ENCODE measurements around the gene TAAR9. TPM values are rescaled to one million over a fixed set of nuclear protein-coding genes. Genes with fewer than 3 reads are reported as not detected.

Gene TAAR9
- total RNA-seq, 1 experiment from 2014 or later: not detected

DNA sequence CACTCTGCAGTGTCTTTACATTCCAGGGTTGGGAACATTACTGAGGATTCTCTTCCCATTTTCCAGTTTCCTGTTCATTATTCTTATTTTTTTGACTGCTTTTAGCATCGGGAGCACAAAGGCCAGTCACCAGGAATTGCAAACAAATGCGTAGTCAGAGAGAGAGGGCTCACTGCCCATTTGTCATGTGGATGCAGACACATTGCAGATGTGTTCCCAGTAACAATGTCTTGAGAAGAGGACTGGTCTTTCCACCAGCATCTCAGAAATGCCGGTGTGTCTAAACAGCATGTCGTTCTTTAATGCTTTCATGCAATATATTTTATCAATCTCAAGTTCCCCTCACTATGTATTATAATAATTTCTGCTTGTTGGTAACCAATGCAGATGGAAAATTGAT, 31.1 kb downstream of the TAAR9 start (continued):
- TF ChIP-seq, protein P1, sequence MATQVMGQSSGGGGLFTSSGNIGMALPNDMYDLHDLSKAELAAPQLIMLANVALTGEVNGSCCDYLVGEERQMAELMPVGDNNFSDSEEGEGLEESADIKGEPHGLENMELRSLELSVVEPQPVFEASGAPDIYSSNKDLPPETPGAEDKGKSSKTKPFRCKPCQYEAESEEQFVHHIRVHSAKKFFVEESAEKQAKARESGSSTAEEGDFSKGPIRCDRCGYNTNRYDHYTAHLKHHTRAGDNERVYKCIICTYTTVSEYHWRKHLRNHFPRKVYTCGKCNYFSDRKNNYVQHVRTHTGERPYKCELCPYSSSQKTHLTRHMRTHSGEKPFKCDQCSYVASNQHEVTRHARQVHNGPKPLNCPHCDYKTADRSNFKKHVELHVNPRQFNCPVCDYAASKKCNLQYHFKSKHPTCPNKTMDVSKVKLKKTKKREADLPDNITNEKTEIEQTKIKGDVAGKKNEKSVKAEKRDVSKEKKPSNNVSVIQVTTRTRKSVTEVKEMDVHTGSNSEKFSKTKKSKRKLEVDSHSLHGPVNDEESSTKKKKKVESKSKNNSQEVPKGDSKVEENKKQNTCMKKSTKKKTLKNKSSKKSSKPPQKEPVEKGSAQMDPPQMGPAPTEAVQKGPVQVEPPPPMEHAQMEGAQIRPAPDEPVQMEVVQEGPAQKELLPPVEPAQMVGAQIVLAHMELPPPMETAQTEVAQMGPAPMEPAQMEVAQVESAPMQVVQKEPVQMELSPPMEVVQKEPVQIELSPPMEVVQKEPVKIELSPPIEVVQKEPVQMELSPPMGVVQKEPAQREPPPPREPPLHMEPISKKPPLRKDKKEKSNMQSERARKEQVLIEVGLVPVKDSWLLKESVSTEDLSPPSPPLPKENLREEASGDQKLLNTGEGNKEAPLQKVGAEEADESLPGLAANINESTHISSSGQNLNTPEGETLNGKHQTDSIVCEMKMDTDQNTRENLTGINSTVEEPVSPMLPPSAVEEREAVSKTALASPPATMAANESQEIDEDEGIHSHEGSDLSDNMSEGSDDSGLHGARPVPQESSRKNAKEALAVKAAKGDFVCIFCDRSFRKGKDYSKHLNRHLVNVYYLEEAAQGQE (IDR thresholded peaks at IDR 0.05; ENCODE audit: low read depth): no peak
- no peak for TF ChIP-seq EZH2 (IDR thresholded peaks at IDR 0.05)
- no peak for TF ChIP-seq EGR1 (IDR thresholded peaks at IDR 0.05; ENCODE audit: low read depth)
- TF ChIP-seq, protein P2, sequence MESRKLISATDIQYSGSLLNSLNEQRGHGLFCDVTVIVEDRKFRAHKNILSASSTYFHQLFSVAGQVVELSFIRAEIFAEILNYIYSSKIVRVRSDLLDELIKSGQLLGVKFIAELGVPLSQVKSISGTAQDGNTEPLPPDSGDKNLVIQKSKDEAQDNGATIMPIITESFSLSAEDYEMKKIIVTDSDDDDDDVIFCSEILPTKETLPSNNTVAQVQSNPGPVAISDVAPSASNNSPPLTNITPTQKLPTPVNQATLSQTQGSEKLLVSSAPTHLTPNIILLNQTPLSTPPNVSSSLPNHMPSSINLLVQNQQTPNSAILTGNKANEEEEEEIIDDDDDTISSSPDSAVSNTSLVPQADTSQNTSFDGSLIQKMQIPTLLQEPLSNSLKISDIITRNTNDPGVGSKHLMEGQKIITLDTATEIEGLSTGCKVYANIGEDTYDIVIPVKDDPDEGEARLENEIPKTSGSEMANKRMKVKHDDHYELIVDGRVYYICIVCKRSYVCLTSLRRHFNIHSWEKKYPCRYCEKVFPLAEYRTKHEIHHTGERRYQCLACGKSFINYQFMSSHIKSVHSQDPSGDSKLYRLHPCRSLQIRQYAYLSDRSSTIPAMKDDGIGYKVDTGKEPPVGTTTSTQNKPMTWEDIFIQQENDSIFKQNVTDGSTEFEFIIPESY (IDR thresholded peaks at IDR 0.05; ENCODE audit: extremely low read depth, insufficient replicate concordance, low read length): no peak
- no peak for TF ChIP-seq SIN3A (IDR thresholded peaks at IDR 0.05; ENCODE audit: low read depth)
- no peak for TF ChIP-seq POLR2AphosphoS5 (IDR thresholded peaks at IDR 0.05; ENCODE audit: low read depth, low read length)
- no peak for TF ChIP-seq RAD21 (IDR thresholded peaks at IDR 0.05; ENCODE audit: low read depth)
- no peak for TF ChIP-seq EZH2phosphoT487 (IDR thresholded peaks at IDR 0.05; ENCODE audit: borderline replicate concordance)

DNA sequence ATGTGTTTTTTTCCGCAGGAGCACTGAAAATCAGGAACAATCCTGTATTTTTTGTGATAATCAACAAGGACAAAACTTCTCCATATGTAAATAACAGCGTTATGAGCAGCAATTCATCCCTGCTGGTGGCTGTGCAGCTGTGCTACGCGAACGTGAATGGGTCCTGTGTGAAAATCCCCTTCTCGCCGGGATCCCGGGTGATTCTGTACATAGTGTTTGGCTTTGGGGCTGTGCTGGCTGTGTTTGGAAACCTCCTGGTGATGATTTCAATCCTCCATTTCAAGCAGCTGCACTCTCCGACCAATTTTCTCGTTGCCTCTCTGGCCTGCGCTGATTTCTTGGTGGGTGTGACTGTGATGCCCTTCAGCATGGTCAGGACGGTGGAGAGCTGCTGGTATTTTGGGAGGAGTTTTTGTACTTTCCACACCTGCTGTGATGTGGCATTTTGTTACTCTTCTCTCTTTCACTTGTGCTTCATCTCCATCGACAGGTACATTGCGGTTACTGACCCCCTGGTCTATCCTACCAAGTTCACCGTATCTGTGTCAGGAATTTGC, 32.2 kb downstream of the TAAR9 start, which contains the start of gene TAAR6:
Gene TAAR6 (plus strand): TSS at position 102 of the 557 bp plus-strand sequence. CDS start 0 bp downstream, at position 102.
- H3K4me2 ChIP-seq (ENCODE audit: low read length): no peak within 1 kb of the TSS
- no peak for TF ChIP-seq RAD21 (IDR thresholded peaks at IDR 0.05; ENCODE audit: low read depth)
- no peak for TF ChIP-seq SP1 (IDR thresholded peaks at IDR 0.05; ENCODE audit: low read depth)
- no peak for TF ChIP-seq EGR1 (IDR thresholded peaks at IDR 0.05; ENCODE audit: low read depth)
- TF ChIP-seq EZH2phosphoT487 (IDR thresholded peaks at IDR 0.05; ENCODE audit: borderline replicate concordance): no peak
- TF ChIP-seq SIN3A (IDR thresholded peaks at IDR 0.05; ENCODE audit: low read depth): no peak
- TF ChIP-seq CEBPB (IDR thresholded peaks at IDR 0.05; ENCODE audit: low read depth): no peak
- TF ChIP-seq SRF (IDR thresholded peaks at IDR 0.05; ENCODE audit: low read depth): no peak
- no peak for TF ChIP-seq POLR2A (IDR thresholded peaks at IDR 0.05; ENCODE audit: borderline replicate concordance, extremely low read depth, insufficient read depth, insufficient read length)
- TF ChIP-seq, protein P2 (IDR thresholded peaks at IDR 0.05; ENCODE audit: extremely low read depth, insufficient replicate concordance, low read length): no peak
- TF ChIP-seq, protein P3, sequence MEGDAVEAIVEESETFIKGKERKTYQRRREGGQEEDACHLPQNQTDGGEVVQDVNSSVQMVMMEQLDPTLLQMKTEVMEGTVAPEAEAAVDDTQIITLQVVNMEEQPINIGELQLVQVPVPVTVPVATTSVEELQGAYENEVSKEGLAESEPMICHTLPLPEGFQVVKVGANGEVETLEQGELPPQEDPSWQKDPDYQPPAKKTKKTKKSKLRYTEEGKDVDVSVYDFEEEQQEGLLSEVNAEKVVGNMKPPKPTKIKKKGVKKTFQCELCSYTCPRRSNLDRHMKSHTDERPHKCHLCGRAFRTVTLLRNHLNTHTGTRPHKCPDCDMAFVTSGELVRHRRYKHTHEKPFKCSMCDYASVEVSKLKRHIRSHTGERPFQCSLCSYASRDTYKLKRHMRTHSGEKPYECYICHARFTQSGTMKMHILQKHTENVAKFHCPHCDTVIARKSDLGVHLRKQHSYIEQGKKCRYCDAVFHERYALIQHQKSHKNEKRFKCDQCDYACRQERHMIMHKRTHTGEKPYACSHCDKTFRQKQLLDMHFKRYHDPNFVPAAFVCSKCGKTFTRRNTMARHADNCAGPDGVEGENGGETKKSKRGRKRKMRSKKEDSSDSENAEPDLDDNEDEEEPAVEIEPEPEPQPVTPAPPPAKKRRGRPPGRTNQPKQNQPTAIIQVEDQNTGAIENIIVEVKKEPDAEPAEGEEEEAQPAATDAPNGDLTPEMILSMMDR (IDR thresholded peaks at IDR 0.05 in 2 of 3, conservative IDR thresholded peaks at IDR 0.05 in 1 of 3; ENCODE audit: borderline replicate concordance in 1 of 3, insufficient read depth in 1 of 3, low read depth in 2 of 3, low read length in 2 of 3): no peak
- TF ChIP-seq JUND (IDR thresholded peaks at IDR 0.05): no peak
- no peak for TF ChIP-seq CBX3 (IDR thresholded peaks at IDR 0.05; ENCODE audit: low read depth)
- no peak for TF ChIP-seq POLR2AphosphoS5 (IDR thresholded peaks at IDR 0.05; ENCODE audit: low read depth, low read length)

More for the DNA sequence above, 32.2 kb downstream of the TAAR9 start, which contains the start of gene TAAR6:
- Histone ChIP-seq H3K9me2 (ENCODE audit: insufficient read depth) (no peaks in the 10 kb centered on the region), H3K4me1 (ENCODE audit: control insufficient read depth in 1 of 2, insufficient read depth in 2 of 2, low read length in 2 of 2) (no peaks in the 10 kb centered on the region), H3K27me3 (ENCODE audit: insufficient read depth, low read length) (no peaks in the 10 kb centered on the region), H3K9ac (ENCODE audit: low read length) (no peak within 1 kb of the TSS), H3K9me3 (ENCODE audit: control insufficient read depth in 1 of 2, insufficient read depth in 1 of 2, low read depth in 1 of 2, low read length in 2 of 2) (no peaks in the 10 kb centered on the region), H3K27ac (ENCODE audit: low read depth, low read length) (no peak within 1 kb of the TSS), H3K36me3 (ENCODE audit: control insufficient read depth in 1 of 2, insufficient read depth in 2 of 2, low read length in 2 of 2) (no peaks in the 10 kb centered on the region), H3K4me3 (replicated peaks in 1 of 2; ENCODE audit: low read depth in 1 of 2, low read length in 2 of 2) (no peak within 1 kb of the TSS), H2AFZ (ENCODE audit: low read depth, low read length, poor library complexity, severe bottlenecking) (no peak within 1 kb of the TSS), H3K79me2 (ENCODE audit: insufficient read depth, low read length) (no peaks in the 10 kb centered on the region), H4K20me1 (ENCODE audit: insufficient read depth) (no peaks in the 10 kb centered on the region)
- ATAC-seq (no peak), DNase-seq (ENCODE audit: low read depth, low spot score) (no peak)
- intact Hi-C loops (cut with micrococcal nuclease): no loop called here
- ChIA-PET POLR2A (no interaction called here), RAD21 (ENCODE audit: low non-redundant PET in 1 of 2, low total read pairs in 2 of 2, uncharacterized antibody in 2 of 2, unreplicated experiment in 2 of 2) (no interaction called here), CTCF (no interaction called here)
- BruUV-seq (replicated peaks): no TSS peak
